A673 (cell line): Measurements from ENCODE around the gene C3AR1.

Source experiments
- CTCF ChIP-seq: fragments of 300-800, 200-600 bp; sonication (generic); conservative IDR thresholded peaks from 2 replicates; pipeline ENCODE4 v1.5.1; 2017; ENCODE audit warnings: low read depth, mild to moderate bottlenecking, antibody characterized with exemption, low read length, moderate library complexity, mixed read lengths
- EZH2 ChIP-seq: fragments of 200-600 bp; sonication (generic); IDR thresholded peaks from 2 replicates; pipeline ENCODE4 v1.6.1; 2017; ENCODE audit warnings: borderline replicate concordance, low read depth, mild to moderate bottlenecking, mixed read lengths, antibody characterized with exemption, low read length; ENCODE audit not compliant: poor library complexity, severe bottlenecking

- no peak for TF ChIP-seq CTCF
- no peak for TF ChIP-seq EZH2
These were observed 25.4 kb downstream of the C3AR1 start for GRCh38 chr12:8040791-8041190.
